NCI-H82 (cell line): Measurements from ENCODE around the gene LRIG2.

Experiments used
- DNase-seq: peaks from one replicate; lab custom pipeline; 2025; lab: John Stamatoyannopoulos, UW

Gene LRIG2

GRCh38 chr1:113168946-113169345, 95.9 kb downstream of the LRIG2 start:
- no peak for DNase-seq

- no peak for DNase-seq
Observed at GRCh38 chr1:113169591-113169990, 96.6 kb downstream of the LRIG2 start.

GRCh38 chr1:113170519-113170918, 97.5 kb downstream of the LRIG2 start:
- DNase-seq, result no peak

GRCh38 chr1:113178106-113178505, 105.1 kb downstream of the LRIG2 start:
- no peak for DNase-seq

GRCh38 chr1:113178522-113178921, 105.5 kb downstream of the LRIG2 start:
- no peak for DNase-seq
